Measurements from ENCODE around the gene ECE2. TPM values are rescaled to one million over a fixed set of nuclear protein-coding genes. Genes with fewer than 3 reads are reported as not detected.

Gene ECE2
- total RNA-seq, 1 donor from 2014 or later, result not detected

- H3K27me3 ChIP-seq (ENCODE audit: control insufficient read depth, insufficient read depth, low read length), result peaks cover 20% of the 10 kb centered on the region
- DNase-seq (ENCODE audit: low read depth) (no peak), FAIRE-seq (no peak)
- TF ChIP-seq CTCF (IDR thresholded peaks at IDR 0.05; ENCODE audit: insufficient read depth, low read length, severe bottlenecking), result no peak
- no peak overlapping the region for H3K4me3 ChIP-seq (ENCODE audit: low read depth, low read length)
- H3K36me3 ChIP-seq (ENCODE audit: control insufficient read depth, insufficient read depth, low read length), result no peaks in the 10 kb centered on the region
Measured at GRCh38 chr3:184275381-184275701, 481 bp upstream of the ECE2 start.

- no peak for TF ChIP-seq CTCF (IDR thresholded peaks at IDR 0.05; ENCODE audit: insufficient read depth, low read length, severe bottlenecking)
- peaks cover 20% of the 10 kb centered on the region for H3K27me3 ChIP-seq (ENCODE audit: control insufficient read depth, insufficient read depth, low read length)
- no peak overlapping the region for H3K4me3 ChIP-seq (ENCODE audit: low read depth, low read length)
- DNase-seq (ENCODE audit: low read depth) (no peak), FAIRE-seq (no peak)
- no peaks in the 10 kb centered on the region for H3K36me3 ChIP-seq (ENCODE audit: control insufficient read depth, insufficient read depth, low read length)
Measured at GRCh38 chr3:184277366-184277765, 1.5 kb downstream of the ECE2 start.

- FAIRE-seq (no peak), DNase-seq (ENCODE audit: low read depth) (no peak)
- Histone ChIP-seq H3K4me3 (ENCODE audit: low read depth, low read length) (no peak overlapping the region), H3K36me3 (ENCODE audit: control insufficient read depth, insufficient read depth, low read length) (no peaks in the 10 kb centered on the region), H3K27me3 (ENCODE audit: control insufficient read depth, insufficient read depth, low read length) (peaks cover 4% of the 10 kb centered on the region)
- TF ChIP-seq CTCF (IDR thresholded peaks at IDR 0.05; ENCODE audit: insufficient read depth, low read length, severe bottlenecking), result no peak
Measured at GRCh38 chr3:184282941-184283340, 7.1 kb downstream of the ECE2 start.

GRCh38 chr3:184283681-184284080, 7.9 kb downstream of the ECE2 start:
- no peak for TF ChIP-seq CTCF (IDR thresholded peaks at IDR 0.05; ENCODE audit: insufficient read depth, low read length, severe bottlenecking)
- Histone ChIP-seq H3K4me3 (ENCODE audit: low read depth, low read length) (no peak overlapping the region), H3K27me3 (ENCODE audit: control insufficient read depth, insufficient read depth, low read length) (peaks cover 3% of the 10 kb centered on the region), H3K36me3 (ENCODE audit: control insufficient read depth, insufficient read depth, low read length) (no peaks in the 10 kb centered on the region)
- FAIRE-seq, result no peak
- no peak for DNase-seq (ENCODE audit: low read depth)

GRCh38 chr3:184284696-184285095, 8.9 kb downstream of the ECE2 start:
- no peak overlapping the region for H3K4me3 ChIP-seq (ENCODE audit: low read depth, low read length)
- H3K27me3 ChIP-seq (ENCODE audit: control insufficient read depth, insufficient read depth, low read length), result peaks cover 3% of the 10 kb centered on the region
- FAIRE-seq (no peak), DNase-seq (ENCODE audit: low read depth) (peak; percentile 64)
- H3K36me3 ChIP-seq (ENCODE audit: control insufficient read depth, insufficient read depth, low read length), result no peaks in the 10 kb centered on the region
- peak; percentile 59 for TF ChIP-seq CTCF (IDR thresholded peaks at IDR 0.05; ENCODE audit: insufficient read depth, low read length, severe bottlenecking)

GRCh38 chr3:184289426-184289938, 13.7 kb downstream of the ECE2 start:
- Histone ChIP-seq H3K36me3 (ENCODE audit: control insufficient read depth, insufficient read depth, low read length) (no peaks in the 10 kb centered on the region), H3K27me3 (ENCODE audit: control insufficient read depth, insufficient read depth, low read length) (peaks cover 3% of the 10 kb centered on the region), H3K4me3 (ENCODE audit: low read depth, low read length) (no peak overlapping the region)
- peak; percentile 13 for FAIRE-seq
- DNase-seq (ENCODE audit: low read depth), result peak; percentile 55
- TF ChIP-seq CTCF (IDR thresholded peaks at IDR 0.05; ENCODE audit: insufficient read depth, low read length, severe bottlenecking), result peak; percentile 73

All from bronchial epithelial cell (primary cell).